HCT116 (cell line): ENCODE measurements around the gene RND2. TPM values are rescaled to one million over a fixed set of nuclear protein-coding genes. Genes with fewer than 3 reads are reported as not detected.

ENCODE experiments used
- ATAC-seq: fragments of 200-7000 bp; cut with Tn5 transposase; 2 replicates; pipeline ENCODE4 v1.9.1; 2020; ENCODE audit warnings: mild to moderate bottlenecking, moderate library complexity
- BruUV-seq: library from RNA; stranded (reverse); fragments of 400-500 nt; replicated peaks from 2 replicates; lab custom pipeline; 2021; lab: Mats Ljungman, UMichigan
- CTCF ChIA-PET: fragments of 300-600 bp; sonication (Branson Sonifier 250); formaldehyde crosslinking; loops from one replicate; lab custom pipeline; 2021; ENCODE audit warnings: antibody characterized with exemption; lab: Charles Lee
- POLR2A ChIA-PET: fragments of 300-600, 350-600 bp; sonication (Branson Sonifier 250); formaldehyde crosslinking; loops from one replicate; lab custom pipeline; 2021; ENCODE audit warnings: antibody characterized with exemption; lab: Charles Lee
- RAD21 ChIA-PET, 2 experiments: fragments of 300-600 bp; sonication (Branson Sonifier 250); formaldehyde crosslinking; loops; one replicate each; lab custom pipeline; 2023; ENCODE audit warnings: low total read pairs in 2 of 2; ENCODE audit not compliant: uncharacterized antibody in 2 of 2, unreplicated experiment in 2 of 2, low non-redundant PET in 1 of 2; lab: Charles Lee
- DNase-seq: peaks from one replicate; pipeline ENCODE4 v3.0.0-alpha.2; 2010; ENCODE audit warnings: low read depth, low spot score
- H2AFZ ChIP-seq: fragments of 200-600 bp; shearing (Covaris generic), sonication (generic); 2 replicates; pipeline ENCODE4 v1.6.1; 2017; ENCODE audit warnings: low read depth, mixed run types, mixed read lengths, antibody characterized with exemption, low read length; ENCODE audit not compliant: poor library complexity, severe bottlenecking
- H3K27ac ChIP-seq: 2 replicates; pipeline ENCODE4 v1.5.1; 2012; ENCODE audit warnings: low read depth, low read length
- H3K27me3 ChIP-seq: fragments of 200-600 bp; sonication (generic); 2 replicates; pipeline ENCODE4 v1.6.1; 2016; ENCODE audit warnings: mixed run types, low read length, mixed read lengths; ENCODE audit not compliant: insufficient read depth
- H3K36me3 ChIP-seq, 2 experiments: fragments of 200-500 bp in 1 of 2; fragments of 200-600 bp in 1 of 2; sonication (Bioruptor generic) in 1 of 2; sonication (generic) in 1 of 2; 2 replicates each; pipeline versions ENCODE4 v1.5.1 to v1.6.1; 2014 to 2016; ENCODE audit warnings: low read length in 2 of 2, inconsistent platforms in 1 of 2, mixed read lengths in 1 of 2, mixed run types in 1 of 2; ENCODE audit not compliant: insufficient read depth in 2 of 2, control insufficient read depth in 1 of 2
- H3K4me1 ChIP-seq, 2 experiments: fragments of 200-600 bp in 1 of 2; sonication (generic) in 1 of 2; 2 replicates each; pipeline versions ENCODE4 v1.5.1 to v1.6.1; 2012 to 2017; ENCODE audit warnings: low read length in 2 of 2, inconsistent platforms in 1 of 2, mild to moderate bottlenecking in 1 of 2, mixed read lengths in 1 of 2, mixed run types in 1 of 2, moderate library complexity in 1 of 2; ENCODE audit not compliant: insufficient read depth in 2 of 2, control insufficient read depth in 1 of 2
- H3K4me2 ChIP-seq: fragments of 200-600 bp; sonication (generic); 2 replicates; pipeline ENCODE4 v1.6.1; 2017; ENCODE audit warnings: mixed run types, low read length, mixed read lengths
- H3K4me3 ChIP-seq, 2 experiments: fragments of 200-600 bp in 1 of 2; sonication (generic) in 1 of 2; replicated peaks in 1 of 2; 2 replicates each; pipeline ENCODE4 v1.5.1; 2011 to 2016; ENCODE audit warnings: low read length in 2 of 2, control low read depth in 1 of 2, low read depth in 1 of 2, mild to moderate bottlenecking in 1 of 2, mixed read lengths in 1 of 2, mixed run types in 1 of 2
- H3K79me2 ChIP-seq: fragments of 200-600 bp; sonication (generic); 2 replicates; pipeline ENCODE4 v1.6.1; 2017; ENCODE audit warnings: mild to moderate bottlenecking, mixed run types, low read length, moderate library complexity, mixed read lengths; ENCODE audit not compliant: insufficient read depth
- H3K9ac ChIP-seq: fragments of 200-600 bp; sonication (generic); 2 replicates; pipeline ENCODE4 v1.6.1; 2016; ENCODE audit warnings: low read length, mixed read lengths
- H3K9me2 ChIP-seq: fragments of 200-600 bp; sonication (generic), shearing (Covaris generic); 2 replicates; pipeline ENCODE4 v1.6.1; 2017; ENCODE audit warnings: mixed run types, mild to moderate bottlenecking, moderate library complexity; ENCODE audit not compliant: insufficient read depth
- H3K9me3 ChIP-seq, 2 experiments: fragments of 200-500 bp in 1 of 2; fragments of 200-600 bp in 1 of 2; sonication (Bioruptor generic) in 1 of 2; sonication (generic) in 1 of 2; 2 replicates each; pipeline ENCODE4 v1.6.1; 2014 to 2017; ENCODE audit warnings: low read length in 2 of 2, mixed read lengths in 2 of 2, inconsistent platforms in 1 of 2, low read depth in 1 of 2, mild to moderate bottlenecking in 1 of 2, mixed run types in 1 of 2, moderate library complexity in 1 of 2; ENCODE audit not compliant: control insufficient read depth in 1 of 2, insufficient read depth in 1 of 2
- H4K20me1 ChIP-seq: fragments of 200-600 bp; sonication (generic), shearing (Covaris generic); 2 replicates; pipeline ENCODE4 v1.6.1; 2017; ENCODE audit warnings: mixed run types, mild to moderate bottlenecking, moderate library complexity; ENCODE audit not compliant: insufficient read depth
- CBX3 ChIP-seq: IDR thresholded peaks from 2 replicates; pipeline ENCODE4 v1.6.1; 2012; ENCODE audit warnings: low read depth
- CEBPB ChIP-seq: IDR thresholded peaks from 2 replicates; pipeline ENCODE4 v1.6.1; 2012; ENCODE audit warnings: low read depth
- CTCF ChIP-seq, 3 experiments: fragments of 200-600 bp in 1 of 3; sonication (generic) in 1 of 3; IDR thresholded peaks in 2 of 3; conservative IDR thresholded peaks in 1 of 3; 2 replicates each; pipeline ENCODE4 v1.5.1; 2012 to 2017; ENCODE audit warnings: low read depth in 2 of 3, low read length in 2 of 3, antibody characterized with exemption in 1 of 3, borderline replicate concordance in 1 of 3, control low read depth in 1 of 3, mild to moderate bottlenecking in 1 of 3, mixed read lengths in 1 of 3, mixed run types in 1 of 3, moderate library complexity in 1 of 3; ENCODE audit not compliant: insufficient read depth in 1 of 3
- EGR1 ChIP-seq: IDR thresholded peaks from 2 replicates; pipeline ENCODE4 v1.6.1; 2012; ENCODE audit warnings: low read depth
- EZH2 ChIP-seq: fragments of 200-600 bp; sonication (generic); IDR thresholded peaks from 2 replicates; pipeline ENCODE4 v1.6.1; 2017; ENCODE audit warnings: antibody characterized with exemption, mixed run types
- EZH2phosphoT487 ChIP-seq: fragments of 200-600 bp; IDR thresholded peaks from 2 replicates; pipeline ENCODE4 v1.6.1; 2018; ENCODE audit warnings: antibody characterized with exemption, borderline replicate concordance
- JUND ChIP-seq: IDR thresholded peaks from 2 replicates; pipeline ENCODE4 v1.6.1; 2012
- POLR2AphosphoS5 ChIP-seq: IDR thresholded peaks from 2 replicates; pipeline ENCODE4 v1.6.1; 2011; ENCODE audit warnings: mild to moderate bottlenecking, low read depth, low read length, moderate library complexity
- RAD21 ChIP-seq: IDR thresholded peaks from 2 replicates; pipeline ENCODE4 v1.6.1; 2012; ENCODE audit warnings: low read depth, mild to moderate bottlenecking
- REST ChIP-seq: IDR thresholded peaks from 2 replicates; pipeline ENCODE4 v1.6.1; 2012; ENCODE audit warnings: low read depth
- SIN3A ChIP-seq: IDR thresholded peaks from 2 replicates; pipeline ENCODE4 v1.6.1; 2012; ENCODE audit warnings: low read depth
- SP1 ChIP-seq: IDR thresholded peaks from 2 replicates; pipeline ENCODE4 v1.6.1; 2012; ENCODE audit warnings: low read depth
- TCF7L2 ChIP-seq: IDR thresholded peaks from 2 replicates; pipeline ENCODE4 v1.7.0; 2011; ENCODE audit warnings: borderline replicate concordance, inconsistent platforms; ENCODE audit not compliant: insufficient read depth, insufficient read length; ENCODE audit errors: extremely low read depth
- YY1 ChIP-seq: IDR thresholded peaks from 2 replicates; pipeline ENCODE4 v1.6.1; 2011; ENCODE audit warnings: low read length, low read depth, moderate library complexity, mild to moderate bottlenecking; ENCODE audit not compliant: insufficient replicate concordance; ENCODE audit errors: extremely low read depth
- ZFX ChIP-seq: fragments of 450-650 bp; IDR thresholded peaks from 2 replicates; pipeline ENCODE4 v1.6.1; 2017
- ZNF274 ChIP-seq: fragments of 200-500 bp; sonication (Bioruptor generic); IDR thresholded peaks from 2 replicates; pipeline ENCODE4 v1.6.1; 2014; ENCODE audit warnings: mild to moderate bottlenecking, low read depth, low read length, inconsistent platforms
- intact Hi-C: fragments of 100-400 bp; cut with micrococcal nuclease; formaldehyde crosslinking; loops from 2 replicates; pipeline ENCODE4 v1.10.0; 2022
- total RNA-seq: library from RNA; stranded (reverse); gene quantifications from one replicate; pipeline ENCODE4 v1.2.1, GENCODE V29; 2021; ENCODE audit not compliant: unreplicated experiment

RND2 gene
- total RNA-seq, 1 experiment from 2014 or later: 0.66 TPM

- TF ChIP-seq CTCF (IDR thresholded peaks at IDR 0.05 in 2 of 3, conservative IDR thresholded peaks at IDR 0.05 in 1 of 3; ENCODE audit: borderline replicate concordance in 1 of 3, insufficient read depth in 1 of 3, low read depth in 2 of 3, low read length in 2 of 3) (no peak), RAD21 (no peak), CEBPB (no peak), POLR2AphosphoS5 (no peak), SIN3A (no peak), ZNF274 (no peak)
Observed at GRCh38 chr17:43042025-43042628, 17.1 kb downstream of the RND2 start (continued).

- ChIA-PET RAD21 (no interaction called here), POLR2A (no interaction called here)
- H3K79me2 ChIP-seq: no peaks in the 10 kb centered on the region
- no peaks in the 10 kb centered on the region for H3K9me2 ChIP-seq
- no peaks in the 10 kb centered on the region for H3K9me3 ChIP-seq
- H3K4me2 ChIP-seq: no peak overlapping the region
- H3K4me3 ChIP-seq: no peak overlapping the region
- no peak for ATAC-seq
- no peak overlapping the region for H2AFZ ChIP-seq
- intact Hi-C loops: no loop called here
- H3K9ac ChIP-seq: no peak overlapping the region
- H4K20me1 ChIP-seq: no peaks in the 10 kb centered on the region
- TF ChIP-seq TCF7L2: no peak
- TF ChIP-seq ZFX: no peak
- TF ChIP-seq JUND: no peak
- TF ChIP-seq EZH2: no peak
- no peak for TF ChIP-seq YY1
- TF ChIP-seq EGR1: no peak
- TF ChIP-seq REST: no peak
- no peak for TF ChIP-seq POLR2AphosphoS5
- no peak for TF ChIP-seq EZH2phosphoT487
- no peak for TF ChIP-seq CBX3
- TF ChIP-seq SP1: no peak
- TF ChIP-seq ZNF274: no peak
- TF ChIP-seq, all 23 proteins: peak for 0
- no TSS peak for BruUV-seq
- no peaks in the 10 kb centered on the region for H3K27me3 ChIP-seq
- DNase-seq: no peak
- CTCF ChIA-PET: no interaction called here
- H3K36me3 ChIP-seq: peaks cover 2 to 5% of the 10 kb centered on the region in 2 experiments; a peak in 3 of 4 replicates
- H3K4me1 ChIP-seq: no peaks in the 10 kb centered on the region
- no peak overlapping the region for H3K27ac ChIP-seq
Observed at GRCh38 chr17:43043307-43043706, 18.3 kb downstream of the RND2 start.
